ENCODE measurements around the gene GAL3ST1. TPM values are rescaled to one million over a fixed set of nuclear protein-coding genes. Genes with fewer than 3 reads are reported as not detected.

GAL3ST1 gene
- polyA plus RNA-seq, 1 donor (not counting 4 experiments of a cell fraction or from before 2014, with no cell fraction given) = not detected

GRCh38 chr22:30531651-30532608, 42.5 kb downstream of the GAL3ST1 start:
- Histone ChIP-seq H3K9ac (ENCODE audit: control insufficient read depth, extremely low read depth, insufficient read depth, low read length) (no peak overlapping the region), H4K20me1 (ENCODE audit: control insufficient read depth, extremely low read depth, insufficient read depth, low read length) (no peaks in the 10 kb centered on the region), H3K4me3 (ENCODE audit: control insufficient read depth in 2 of 3, extremely low read depth in 1 of 3, insufficient read depth in 2 of 3, low read depth in 1 of 3, low read length in 3 of 3) (no peak overlapping the region), H3K9me1 (ENCODE audit: control insufficient read depth, extremely low read depth, insufficient read depth, low read length) (no peaks in the 10 kb centered on the region), H3K4me1 (ENCODE audit: control insufficient read depth, extremely low read depth, insufficient read depth, low read length) (no peaks in the 10 kb centered on the region), H3K27ac (ENCODE audit: control insufficient read depth, insufficient read depth, low read length) (no peak overlapping the region), H3K9me3 (ENCODE audit: control insufficient read depth, low read depth, low read length) (no peaks in the 10 kb centered on the region), H2AFZ (ENCODE audit: control insufficient read depth, low read length) (no peak overlapping the region), H3K4me2 (ENCODE audit: control insufficient read depth, extremely low read depth, insufficient read depth, low read depth, low read length) (no peak overlapping the region), H3K36me3 (ENCODE audit: control insufficient read depth in 2 of 2, extremely low read depth in 1 of 2, insufficient read depth in 2 of 2, low read length in 2 of 2) (no peaks in the 10 kb centered on the region), H3K79me2 (ENCODE audit: control insufficient read depth, insufficient read depth, low read length) (no peaks in the 10 kb centered on the region), H3K27me3 (ENCODE audit: control insufficient read depth, extremely low read depth, insufficient read depth, low read length) (no peaks in the 10 kb centered on the region)
- FAIRE-seq (no peak), DNase-seq (ENCODE audit: low read depth, low spot score) (no peak)
- no peak for TF ChIP-seq EZH2 (IDR thresholded peaks at IDR 0.05; ENCODE audit: low read length)
- TF ChIP-seq, protein P1, sequence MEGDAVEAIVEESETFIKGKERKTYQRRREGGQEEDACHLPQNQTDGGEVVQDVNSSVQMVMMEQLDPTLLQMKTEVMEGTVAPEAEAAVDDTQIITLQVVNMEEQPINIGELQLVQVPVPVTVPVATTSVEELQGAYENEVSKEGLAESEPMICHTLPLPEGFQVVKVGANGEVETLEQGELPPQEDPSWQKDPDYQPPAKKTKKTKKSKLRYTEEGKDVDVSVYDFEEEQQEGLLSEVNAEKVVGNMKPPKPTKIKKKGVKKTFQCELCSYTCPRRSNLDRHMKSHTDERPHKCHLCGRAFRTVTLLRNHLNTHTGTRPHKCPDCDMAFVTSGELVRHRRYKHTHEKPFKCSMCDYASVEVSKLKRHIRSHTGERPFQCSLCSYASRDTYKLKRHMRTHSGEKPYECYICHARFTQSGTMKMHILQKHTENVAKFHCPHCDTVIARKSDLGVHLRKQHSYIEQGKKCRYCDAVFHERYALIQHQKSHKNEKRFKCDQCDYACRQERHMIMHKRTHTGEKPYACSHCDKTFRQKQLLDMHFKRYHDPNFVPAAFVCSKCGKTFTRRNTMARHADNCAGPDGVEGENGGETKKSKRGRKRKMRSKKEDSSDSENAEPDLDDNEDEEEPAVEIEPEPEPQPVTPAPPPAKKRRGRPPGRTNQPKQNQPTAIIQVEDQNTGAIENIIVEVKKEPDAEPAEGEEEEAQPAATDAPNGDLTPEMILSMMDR (optimal IDR thresholded peaks at IDR 0.05 in 1 of 3, IDR thresholded peaks at IDR 0.05 in 1 of 3, conservative IDR thresholded peaks at IDR 0.05 in 1 of 3; ENCODE audit: extremely low read depth in 1 of 3, insufficient read depth in 2 of 3, low read length in 3 of 3) = no peak
- dilution Hi-C loops (cut with MboI; ENCODE audit: extremely low pct_ligation_motif_present, low sequenced_read_pairs) = no loop called here

- H3K27me3 ChIP-seq (ENCODE audit: control insufficient read depth, extremely low read depth, insufficient read depth, low read length) = peaks cover 10% of the 10 kb centered on the region
- dilution Hi-C loops (cut with MboI; ENCODE audit: extremely low pct_ligation_motif_present, low sequenced_read_pairs) = no loop called here
- H3K4me2 ChIP-seq (ENCODE audit: control insufficient read depth, extremely low read depth, insufficient read depth, low read depth, low read length) = no peak overlapping the region
- no peak overlapping the region for H3K27ac ChIP-seq (ENCODE audit: control insufficient read depth, insufficient read depth, low read length)
- no peaks in the 10 kb centered on the region for H3K9me1 ChIP-seq (ENCODE audit: control insufficient read depth, extremely low read depth, insufficient read depth, low read length)
- H3K79me2 ChIP-seq (ENCODE audit: control insufficient read depth, insufficient read depth, low read length) = no peaks in the 10 kb centered on the region
- H3K4me3 ChIP-seq (ENCODE audit: control insufficient read depth in 2 of 3, extremely low read depth in 1 of 3, insufficient read depth in 2 of 3, low read depth in 1 of 3, low read length in 3 of 3) = no peak overlapping the region
- no peak for FAIRE-seq
- no peaks in the 10 kb centered on the region for H3K9me3 ChIP-seq (ENCODE audit: control insufficient read depth, low read depth, low read length)
- TF ChIP-seq EZH2 (IDR thresholded peaks at IDR 0.05; ENCODE audit: low read length) = no peak
- H3K4me1 ChIP-seq (ENCODE audit: control insufficient read depth, extremely low read depth, insufficient read depth, low read length) = no peaks in the 10 kb centered on the region
- no peak overlapping the region for H2AFZ ChIP-seq (ENCODE audit: control insufficient read depth, low read length)
- DNase-seq (ENCODE audit: low read depth, low spot score) = no peak
- no peak overlapping the region for H3K9ac ChIP-seq (ENCODE audit: control insufficient read depth, extremely low read depth, insufficient read depth, low read length)
- no peaks in the 10 kb centered on the region for H3K36me3 ChIP-seq (ENCODE audit: control insufficient read depth in 2 of 2, extremely low read depth in 1 of 2, insufficient read depth in 2 of 2, low read length in 2 of 2)
- peaks cover 3% of the 10 kb centered on the region for H4K20me1 ChIP-seq (ENCODE audit: control insufficient read depth, extremely low read depth, insufficient read depth, low read length)
Measured at GRCh38 chr22:30526656-30527055, 47.8 kb downstream of the GAL3ST1 start.

Measured in keratinocyte (primary cell).